AG04449 (cell line): ENCODE data around the gene PYCR2.
"Not testable (repeated sequence)": the region's sequence is repeated elsewhere in the genome, so short reads cannot be mapped to it uniquely, and the experiment has no call there.

ENCODE experiments used
- CTCF ChIA-PET: fragments of 350-600 bp; formaldehyde crosslinking; extraction: SDS; loops from one replicate; lab custom pipeline; 2021; ENCODE audit warnings: antibody characterized with exemption; lab: Yijun Ruan, JAX
- POLR2A ChIA-PET: fragments of 400-600, 350-600 bp; formaldehyde crosslinking; extraction: SDS; loops from one replicate; lab custom pipeline; 2020; ENCODE audit warnings: antibody characterized with exemption, inconsistent platforms; lab: Yijun Ruan, JAX
- DNase-seq: peaks from one replicate; pipeline ENCODE4 v3.0.0-alpha.2; 2010; ENCODE audit warnings: low read depth, low spot score
- H3K4me3 ChIP-seq: 2 replicates; pipeline ENCODE4 v1.5.1; 2011; ENCODE audit warnings: low read depth, mild to moderate bottlenecking, control low read depth, low read length
- TF ChIP-seq, protein P1 (sequence below): IDR thresholded peaks from one replicate; pipeline ENCODE4 v1.5.1; 2011; ENCODE audit warnings: mild to moderate bottlenecking, moderate library complexity, low read length, control low read depth, inconsistent platforms; ENCODE audit not compliant: insufficient read depth; ENCODE audit errors: missing control alignments

Gene PYCR2

DNA sequence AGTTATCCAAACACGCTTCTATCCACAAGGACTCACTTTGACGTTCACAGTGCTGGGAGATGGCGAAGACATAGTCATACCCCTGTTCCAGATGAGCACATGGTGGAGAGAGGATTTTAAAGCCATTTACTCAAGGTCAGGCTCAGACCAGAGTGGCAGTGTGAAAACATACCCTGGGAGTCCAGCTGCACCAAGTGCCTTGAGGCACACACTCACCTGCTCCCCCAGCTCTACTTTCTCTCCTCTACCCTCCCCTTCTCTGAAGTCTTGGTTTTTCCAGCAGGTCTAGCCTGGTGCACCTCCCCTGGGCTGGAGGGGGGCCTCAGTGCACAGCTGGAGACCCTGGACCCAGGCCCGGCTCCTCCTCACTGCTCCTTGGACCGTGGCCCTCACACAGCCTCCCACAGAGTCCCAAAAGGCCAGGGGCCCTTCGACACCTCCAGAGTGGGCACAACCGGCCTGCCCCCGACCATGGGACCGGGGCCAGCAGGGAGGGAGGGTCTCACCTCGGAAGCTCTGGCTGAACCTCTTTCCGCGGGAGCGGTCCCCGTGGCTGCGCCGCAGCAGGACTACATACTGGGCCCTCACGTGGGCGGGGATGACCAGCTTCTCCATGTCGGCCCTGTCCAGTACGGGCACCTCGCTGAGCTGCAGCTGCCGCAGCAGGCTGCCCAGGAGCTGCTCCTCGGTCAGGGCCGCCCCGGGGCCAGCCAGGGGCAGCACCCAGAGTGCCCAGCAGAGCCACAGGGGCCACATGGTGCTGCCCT is 16.5 kb upstream of the PYCR2 start:
- H3K4me3 ChIP-seq: no peak overlapping the region
- ChIA-PET CTCF (interaction anchor here (0.9 to 2.4 kb wide), 2 partner anchors 29 to 35 kb away, joined by 3 to 6 read pairs; no protein-coding TSS in a partner anchor), POLR2A (interaction anchor here (0.8 kb wide), 1 partner anchor 18 kb away, joined by 3 read pairs; no protein-coding TSS in a partner anchor)
- TF ChIP-seq, protein P1, sequence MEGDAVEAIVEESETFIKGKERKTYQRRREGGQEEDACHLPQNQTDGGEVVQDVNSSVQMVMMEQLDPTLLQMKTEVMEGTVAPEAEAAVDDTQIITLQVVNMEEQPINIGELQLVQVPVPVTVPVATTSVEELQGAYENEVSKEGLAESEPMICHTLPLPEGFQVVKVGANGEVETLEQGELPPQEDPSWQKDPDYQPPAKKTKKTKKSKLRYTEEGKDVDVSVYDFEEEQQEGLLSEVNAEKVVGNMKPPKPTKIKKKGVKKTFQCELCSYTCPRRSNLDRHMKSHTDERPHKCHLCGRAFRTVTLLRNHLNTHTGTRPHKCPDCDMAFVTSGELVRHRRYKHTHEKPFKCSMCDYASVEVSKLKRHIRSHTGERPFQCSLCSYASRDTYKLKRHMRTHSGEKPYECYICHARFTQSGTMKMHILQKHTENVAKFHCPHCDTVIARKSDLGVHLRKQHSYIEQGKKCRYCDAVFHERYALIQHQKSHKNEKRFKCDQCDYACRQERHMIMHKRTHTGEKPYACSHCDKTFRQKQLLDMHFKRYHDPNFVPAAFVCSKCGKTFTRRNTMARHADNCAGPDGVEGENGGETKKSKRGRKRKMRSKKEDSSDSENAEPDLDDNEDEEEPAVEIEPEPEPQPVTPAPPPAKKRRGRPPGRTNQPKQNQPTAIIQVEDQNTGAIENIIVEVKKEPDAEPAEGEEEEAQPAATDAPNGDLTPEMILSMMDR: no peak
- no peak for DNase-seq

DNA sequence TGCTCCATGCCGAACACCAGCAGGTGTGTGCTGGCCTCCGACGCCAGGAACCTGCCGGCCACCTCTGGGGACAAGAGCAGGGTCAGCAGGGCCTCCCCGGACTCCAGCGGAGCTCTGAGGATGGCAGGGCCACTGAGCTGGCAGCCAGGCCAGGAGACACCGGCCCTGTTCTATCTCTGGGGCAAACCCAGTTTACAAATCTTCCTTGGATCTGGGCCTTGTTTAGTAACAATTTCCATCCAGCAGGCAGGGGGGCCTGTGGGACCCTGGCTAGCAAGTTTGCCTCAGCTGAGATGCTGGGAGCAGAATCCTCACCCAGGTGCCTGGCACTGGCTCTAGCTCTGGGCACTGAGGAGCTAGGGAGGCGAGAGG is 15.9 kb upstream of the PYCR2 start:
- CTCF ChIA-PET, H3K4me3 ChIP-seq, DNase-seq: not testable (repeated sequence)
- POLR2A ChIA-PET: interaction anchor here (0.8 kb wide), 1 partner anchor 18 kb away, joined by 3 read pairs; no protein-coding TSS in a partner anchor

DNA sequence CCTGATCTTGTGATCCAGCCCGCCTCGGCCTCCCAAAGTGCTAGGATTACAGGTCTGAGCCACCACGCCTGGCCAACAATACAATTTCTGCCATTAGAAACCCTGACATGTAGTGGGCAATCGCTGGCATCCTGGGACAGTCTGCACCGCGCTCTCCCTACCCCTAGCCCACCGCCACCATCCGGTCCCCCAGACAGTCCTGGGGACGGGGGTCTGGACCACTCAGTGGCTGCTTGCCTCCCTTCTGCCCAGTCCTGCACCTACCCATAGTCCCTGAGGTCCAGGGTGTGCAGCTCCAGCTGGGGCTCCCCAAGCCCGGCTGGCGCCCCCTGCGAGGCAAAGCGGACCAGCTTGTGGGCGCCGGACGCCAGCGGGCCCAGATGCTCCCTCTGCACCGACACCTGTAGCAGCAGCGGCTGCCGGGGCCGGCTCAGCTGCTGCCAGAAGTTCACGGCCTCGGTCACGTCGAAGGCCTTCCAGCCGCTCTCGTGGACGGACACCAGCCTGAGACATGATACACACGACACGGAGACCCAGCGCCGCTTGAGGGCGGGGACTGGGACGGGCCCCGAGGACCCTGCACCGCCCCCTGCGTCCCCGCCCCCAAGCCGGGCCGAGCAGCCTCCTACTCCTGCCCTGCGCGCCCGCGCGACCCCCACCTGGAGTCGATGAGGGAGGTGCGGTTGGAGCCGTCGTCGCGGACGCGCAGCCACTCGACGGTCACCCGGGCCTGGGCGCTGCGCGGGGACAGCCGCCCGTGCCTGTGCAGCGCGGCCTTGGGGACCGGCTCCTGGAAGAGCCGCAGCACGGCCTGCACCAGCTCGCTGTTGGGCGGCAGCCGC is 15.3 kb upstream of the PYCR2 start:
- DNase-seq, H3K4me3 ChIP-seq, POLR2A ChIA-PET: not testable (repeated sequence)
- CTCF ChIA-PET: interaction anchor here (1.1 kb wide), 1 partner anchor 128 kb away, joined by 3 read pairs; no protein-coding TSS in a partner anchor

DNA sequence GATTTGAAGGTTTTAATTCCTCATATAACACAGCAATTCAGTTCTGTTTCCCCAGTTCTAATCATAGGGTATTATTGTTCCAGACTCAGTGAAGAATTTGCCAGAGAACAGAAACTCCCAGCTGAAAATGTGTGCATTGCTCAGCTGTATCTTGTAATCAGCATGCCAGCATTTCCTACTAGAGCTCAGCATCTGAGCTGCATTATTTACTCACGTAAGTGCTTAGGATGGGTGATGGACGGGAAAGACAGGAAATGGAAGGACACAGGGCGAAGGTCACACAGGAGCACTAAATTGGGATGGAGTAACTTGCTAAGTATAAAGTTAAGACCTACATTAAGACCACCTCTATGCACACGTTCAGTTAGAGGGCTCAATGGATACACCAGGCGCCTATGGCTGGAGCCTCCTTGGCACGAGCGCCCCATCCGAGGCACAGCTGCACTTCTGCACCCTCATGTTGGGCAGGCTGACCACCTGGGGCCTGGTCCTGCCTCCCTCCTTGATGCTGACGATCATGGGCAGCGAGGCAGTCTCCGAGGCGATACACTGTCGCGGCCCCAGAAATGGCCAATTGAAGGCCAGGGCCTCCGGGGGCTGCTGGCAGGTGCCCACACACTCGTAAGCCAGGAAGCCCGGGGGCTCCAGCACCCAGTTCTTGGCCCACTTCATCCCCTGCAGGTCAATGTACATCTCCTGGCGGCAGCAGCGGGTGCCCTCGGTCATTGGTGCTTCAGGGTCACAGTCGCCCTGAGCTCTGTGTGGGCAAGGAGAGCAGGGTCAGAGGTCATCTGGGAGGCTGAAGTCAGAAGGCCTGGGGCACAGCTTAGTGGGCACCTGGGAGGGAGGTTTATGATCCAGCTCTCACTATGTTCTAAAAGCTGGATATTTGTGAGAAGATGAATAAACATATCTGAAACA is 13.3 kb upstream of the PYCR2 start:
- no peak for DNase-seq
- ChIA-PET POLR2A (no interaction called here), CTCF (interaction anchor here (0.6 to 1.3 kb wide), 3 partner anchors 26 to 463 kb away, joined by 3 to 5 read pairs (median 5); no protein-coding TSS in a partner anchor)
- no peak overlapping the region for H3K4me3 ChIP-seq
- TF ChIP-seq, protein P1: no peak

DNA sequence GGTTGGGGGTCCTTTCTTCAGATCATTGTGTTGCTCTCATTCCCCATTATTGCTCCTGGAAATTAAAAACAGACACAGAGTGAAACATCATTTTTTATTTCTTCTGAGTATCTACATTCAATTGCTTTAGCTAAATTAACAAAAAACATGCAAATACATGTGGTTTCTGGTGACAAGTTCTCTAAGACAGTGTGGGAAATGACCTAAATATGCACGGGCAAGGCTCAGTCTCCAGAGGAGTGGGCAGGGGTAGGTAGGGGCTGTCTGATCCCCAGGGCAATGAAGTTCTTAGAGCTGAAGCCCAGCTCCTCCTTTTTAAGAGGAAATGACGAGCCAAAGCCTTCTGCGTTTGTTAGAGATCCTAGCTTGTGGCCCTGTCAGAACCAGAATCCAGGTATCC is 12.5 kb upstream of the PYCR2 start:
- DNase-seq: no peak
- H3K4me3 ChIP-seq: no peak overlapping the region
- ChIA-PET POLR2A (interaction anchor here (0.9 kb wide), 1 partner anchor 12 kb away, joined by 3 read pairs; the partner anchor contains the start of gene PYCR2), CTCF (interaction anchor here (0.6 to 2.1 kb wide), 4 partner anchors 10 to 617 kb away, joined by 3 to 5 read pairs (median 4); no protein-coding TSS in a partner anchor)
- TF ChIP-seq, protein P1: no peak

DNA sequence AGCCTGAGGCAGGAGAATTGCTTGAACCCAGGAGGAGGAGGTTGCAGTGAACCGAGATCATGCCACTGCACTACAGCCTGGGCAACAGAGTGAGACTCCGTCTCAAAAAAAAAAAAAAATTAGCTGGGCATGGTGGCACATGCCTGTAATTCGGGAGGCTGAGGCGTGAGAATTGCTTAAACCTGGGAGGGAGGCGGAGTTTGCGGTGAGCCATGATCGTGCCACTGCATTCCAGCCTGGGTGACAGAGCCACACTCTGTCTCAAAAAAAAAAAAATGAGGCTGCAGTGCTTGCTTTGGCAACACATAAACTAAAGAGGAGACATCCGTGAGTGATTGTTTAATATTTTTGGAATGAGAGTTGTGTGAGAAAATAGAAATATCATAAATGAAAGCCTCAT is 12.0 kb upstream of the PYCR2 start:
- not testable (repeated sequence) for DNase-seq, H3K4me3 ChIP-seq
- CTCF ChIA-PET: interaction anchor here (0.6 to 2.1 kb wide), 3 partner anchors 10 to 617 kb away, joined by 3 to 4 read pairs (median 3); no protein-coding TSS in a partner anchor
- POLR2A ChIA-PET: interaction anchor here (0.9 kb wide), 1 partner anchor 12 kb away, joined by 3 read pairs; the partner anchor contains the start of gene PYCR2

DNA sequence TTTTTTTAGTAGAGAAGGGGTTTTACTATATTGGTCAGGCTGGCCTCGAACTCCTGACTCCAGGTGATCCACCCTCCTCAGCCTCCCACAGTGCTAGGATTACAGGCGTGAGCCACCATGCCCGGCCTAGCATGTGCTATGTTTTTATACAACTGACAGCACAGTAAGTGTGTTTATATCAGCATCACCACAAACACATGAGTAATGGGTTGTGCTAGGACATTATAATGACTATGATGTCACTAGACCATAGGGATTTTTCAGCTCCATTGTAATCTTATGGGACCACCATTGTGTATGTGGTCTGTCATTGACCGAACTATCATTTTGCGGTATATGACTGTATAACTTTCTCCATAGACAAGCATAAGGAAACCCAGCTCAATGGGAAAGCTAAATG is 10.7 kb upstream of the PYCR2 start:
- DNase-seq: no peak
- POLR2A ChIA-PET: no interaction called here
- TF ChIP-seq, protein P1: no peak
- CTCF ChIA-PET: interaction anchor here (1.0 to 2.1 kb wide), 2 partner anchors 8 to 23 kb away, joined by 4 to 5 read pairs; no protein-coding TSS in a partner anchor
- no peak overlapping the region for H3K4me3 ChIP-seq
